ENCODE measurements around the gene CRKL.

- TF ChIP-seq CTCF (conservative IDR thresholded peaks at IDR 0.05; ENCODE audit: low read length), result no peak
- no peak for TF ChIP-seq EZH2phosphoT487 (IDR thresholded peaks at IDR 0.05; ENCODE audit: borderline replicate concordance, low read depth, low read length)
Observed at GRCh38 chr22:20980523-20980922, 63.3 kb downstream of the CRKL start.
